GM12878 (cell line): Measurements from ENCODE around the gene GALNTL6. TPM values are rescaled to one million over a fixed set of nuclear protein-coding genes. Genes with fewer than 3 reads are reported as not detected.

Source experiments
- ATAC-seq: fragments of 200-7000 bp; cut with Tn5 transposase; 3 replicates; pipeline ENCODE4 v1.9.1; 2020; ENCODE audit warnings: mild to moderate bottlenecking, moderate library complexity
- BruUV-seq: library from RNA; stranded (reverse); fragments of 400-500 nt; replicated peaks from 2 replicates; lab custom pipeline; 2021; lab: Mats Ljungman, UMichigan
- CTCF ChIA-PET: fragments of 300-600 bp; sonication (Branson Sonifier 250); formaldehyde crosslinking; extraction: SDS; loops from one replicate; lab custom pipeline; 2021; ENCODE audit warnings: inconsistent platforms; lab: Yijun Ruan, JAX
- POLR2A ChIA-PET: fragments of 350-600 bp; formaldehyde crosslinking; extraction: SDS; loops from one replicate; lab custom pipeline; 2021; ENCODE audit warnings: inconsistent platforms; lab: Charles Lee
- RAD21 ChIA-PET: fragments of 300-600 bp; sonication (Branson Sonifier 250); formaldehyde crosslinking; loops from one replicate; lab custom pipeline; 2023; ENCODE audit warnings: antibody characterized with exemption; ENCODE audit not compliant: unreplicated experiment; lab: Charles Lee
- SMC1A ChIA-PET: fragments of 300-600 bp; sonication (Branson Sonifier 250); formaldehyde crosslinking; loops from one replicate; lab custom pipeline; 2023; ENCODE audit not compliant: unreplicated experiment, uncharacterized antibody; lab: Charles Lee
- DNase-seq: peaks from one replicate; pipeline ENCODE4 v3.0.0-alpha.2; 2011; ENCODE audit warnings: low read depth, low spot score
- FAIRE-seq: peaks from 3 replicates; lab custom pipeline; 2011; peaks lifted over from hg19 to GRCh38; lab: Jason Lieb, UNC
- H2AFZ ChIP-seq: 2 replicates; pipeline ENCODE4 v1.6.0; 2011; ENCODE audit warnings: low read depth, low read length, control low read depth; ENCODE audit not compliant: control insufficient read depth
- H3K27ac ChIP-seq: 2 replicates; pipeline ENCODE4 v1.5.1; 2011; ENCODE audit warnings: control low read depth; ENCODE audit not compliant: control insufficient read depth, insufficient read depth
- H3K27me3 ChIP-seq, 2 experiments: replicated peaks in 1 of 2; 2 replicates each; pipeline versions ENCODE4 v1.6.0 to v1.6.1; 2011; ENCODE audit warnings: low read length in 1 of 2; ENCODE audit not compliant: control insufficient read depth in 2 of 2, insufficient read depth in 2 of 2
- H3K36me3 ChIP-seq, 2 experiments: 2 replicates each; pipeline ENCODE4 v1.5.1; 2011; ENCODE audit warnings: low read length in 1 of 2; ENCODE audit not compliant: control insufficient read depth in 2 of 2, insufficient read depth in 2 of 2
- H3K4me1 ChIP-seq: 2 replicates; pipeline ENCODE4 v1.6.1; 2011; ENCODE audit warnings: mild to moderate bottlenecking, low read length, moderate library complexity, mixed read lengths; ENCODE audit not compliant: control insufficient read depth, insufficient read depth
- H3K4me2 ChIP-seq: 2 replicates; pipeline ENCODE4 v1.6.0; 2011; ENCODE audit warnings: control low read depth; ENCODE audit not compliant: control insufficient read depth, insufficient read depth
- H3K4me3 ChIP-seq: fragments of 200-600 bp; sonication (generic); 2 replicates; pipeline ENCODE4 v1.5.1; 2016
- H3K79me2 ChIP-seq: 2 replicates; pipeline ENCODE4 v1.6.0; 2011; ENCODE audit warnings: low read length; ENCODE audit not compliant: control insufficient read depth, insufficient read depth
- H3K9ac ChIP-seq: 2 replicates; pipeline ENCODE4 v1.8.0; 2011; ENCODE audit warnings: low read length, control low read depth, mixed read lengths; ENCODE audit not compliant: control insufficient read depth, insufficient read depth
- H3K9me3 ChIP-seq: replicated peaks from 3 replicates; pipeline ENCODE4 v1.5.1; 2011; ENCODE audit warnings: mild to moderate bottlenecking, low read length; ENCODE audit not compliant: control insufficient read depth, insufficient read depth
- H4K20me1 ChIP-seq: 2 replicates; pipeline ENCODE4 v1.6.0; 2011; ENCODE audit not compliant: control insufficient read depth, insufficient read depth
- CHD2 ChIP-seq: IDR thresholded peaks from 2 replicates; pipeline ENCODE4 v1.6.1; 2011; ENCODE audit warnings: low read depth, low read length, improper control_type of control experiment, borderline replicate concordance
- CREM ChIP-seq: IDR thresholded peaks from 2 replicates; pipeline ENCODE4 v1.6.1; 2014; ENCODE audit warnings: antibody characterized with exemption, low read depth
- MYB ChIP-seq: fragments of 150-350 bp; IDR thresholded peaks from 2 replicates; pipeline ENCODE4 v1.6.1; 2014; ENCODE audit warnings: mild to moderate bottlenecking, low read depth, low read length, borderline replicate concordance
- NR2C1 ChIP-seq: fragments of 450-650 bp; IDR thresholded peaks from 2 replicates; pipeline ENCODE4 v1.6.1; 2017; ENCODE audit warnings: antibody characterized with exemption, mild to moderate bottlenecking, moderate library complexity
- RELB ChIP-seq: fragments of 450-650 bp; IDR thresholded peaks from 2 replicates; pipeline ENCODE4 v1.6.1; 2017; ENCODE audit warnings: low read depth, mild to moderate bottlenecking, moderate library complexity
- SIN3A ChIP-seq: IDR thresholded peaks from 2 replicates; pipeline ENCODE4 v1.6.1; 2012; ENCODE audit warnings: low read depth, low read length, improper control_type of control experiment
- SIX5 ChIP-seq: IDR thresholded peaks from 2 replicates; pipeline ENCODE4 v1.6.1; 2011; ENCODE audit warnings: mild to moderate bottlenecking, low read depth, low read length, moderate library complexity; ENCODE audit not compliant: severe bottlenecking
- SMAD1 ChIP-seq: fragments of 450-650 bp; IDR thresholded peaks from 2 replicates; pipeline ENCODE4 v1.6.1; 2018; ENCODE audit warnings: mild to moderate bottlenecking, low read depth; ENCODE audit not compliant: partially characterized antibody
- TARDBP ChIP-seq: IDR thresholded peaks from 2 replicates; pipeline ENCODE4 v1.6.1; 2016; ENCODE audit warnings: borderline replicate concordance
- ZNF217 ChIP-seq: fragments of 450-650 bp; IDR thresholded peaks from 2 replicates; pipeline ENCODE4 v1.6.1; 2017; ENCODE audit warnings: antibody characterized with exemption, mild to moderate bottlenecking
- WGBS: methylation state at CpG from one replicate; pipeline ENCODE4 v1.1.6; 2016; ENCODE audit warnings: low lambda C conversion rate; ENCODE audit not compliant: insufficient replicate concordance, insufficient coverage; ENCODE audit errors: missing lambda C conversion rate; 5-methylcytosine and 5-hydroxymethylcytosine counted together
- in situ Hi-C: fragments of 300-500 bp; cut with MboI; formaldehyde crosslinking; loops from 9 replicates; pipeline ENCODE4 v1.14.3; 2018; ENCODE audit warnings: mixed read lengths
- intact Hi-C: fragments of 100-400 bp; cut with micrococcal nuclease; formaldehyde crosslinking; loops from one replicate; pipeline ENCODE4 v1.14.2; 2022; ENCODE audit not compliant: unreplicated experiment
- polyA plus RNA-seq, 11 experiments: library from polyadenylated mRNA; depleted of rRNA in 4 of 11; unstranded in 6 of 11; stranded (reverse) in 5 of 11; fragments of >200 nt; fragmentation: Nextera tagmentation in 4 of 11; fragmentation: Illumina TruSeq in 1 of 11; extraction: Ambion mirVana in 4 of 11; extraction: Trizol in 1 of 11; gene quantifications; 1 replicate in 1 of 11; 2 replicates in 10 of 11; pipeline versions ENCODE4 v1.2.1 to v1.2.3, GENCODE V29; 2011 to 2016; ENCODE audit warnings: inconsistent platforms in 2 of 11, missing spikeins in 2 of 11, low read depth in 1 of 11
- total RNA-seq, 4 experiments: library from RNA; depleted of rRNA in 3 of 4; stranded (reverse); fragments of >200 nt in 3 of 4; fragmentation: Illumina TruSeq in 1 of 4; extraction: Trizol in 1 of 4; gene quantifications; 2 replicates each; pipeline versions ENCODE4 v1.2.1 to v1.2.3, GENCODE V29; 2013 to 2021
- TF ChIP-seq, protein P1 (sequence below): IDR thresholded peaks from 2 replicates; pipeline ENCODE4 v1.6.1; 2011; ENCODE audit warnings: mild to moderate bottlenecking, low read depth, low read length, moderate library complexity; ENCODE audit not compliant: insufficient replicate concordance
- TF ChIP-seq, protein P2 (sequence below): fragments of 450-650 bp; formaldehyde crosslinking; IDR thresholded peaks from 2 replicates; pipeline ENCODE4 v1.4.0; 2022; ENCODE audit warnings: mild to moderate bottlenecking, moderate library complexity

GALNTL6 gene
- total and polyA plus RNA-seq, 10 of the 15 experiments (the other 5 are each of a cell fraction or from before 2014, with no cell fraction given), result 0.01 to 0.29 TPM; not detected in 8

- CTCF ChIA-PET, result interaction anchor here (0.9 to 1.0 kb wide), 2 partner anchors 9 to 32 kb away, joined by 3 to 5 read pairs; no protein-coding TSS in a partner anchor
- SMC1A ChIA-PET, result interaction anchor here (0.7 kb wide), 1 partner anchor 238 kb away, joined by 3 read pairs; no protein-coding TSS in a partner anchor
- no peak for ATAC-seq
- no peak overlapping the region for H3K4me3 ChIP-seq
- POLR2A ChIA-PET, result no interaction called here
- no peaks in the 10 kb centered on the region for H3K9me3 ChIP-seq
- H4K20me1 ChIP-seq, result no peaks in the 10 kb centered on the region
- H3K36me3 ChIP-seq, result no peaks in the 10 kb centered on the region
- no peak overlapping the region for H3K9ac ChIP-seq
- no peaks in the 10 kb centered on the region for H3K27me3 ChIP-seq
- in situ Hi-C loops, result no loop called here
- intact Hi-C loops, result no loop called here
- H3K4me2 ChIP-seq, result no peak overlapping the region
- 21% methylated on average over 2 of the region's 2 CpGs for WGBS
- TF ChIP-seq, protein P1, sequence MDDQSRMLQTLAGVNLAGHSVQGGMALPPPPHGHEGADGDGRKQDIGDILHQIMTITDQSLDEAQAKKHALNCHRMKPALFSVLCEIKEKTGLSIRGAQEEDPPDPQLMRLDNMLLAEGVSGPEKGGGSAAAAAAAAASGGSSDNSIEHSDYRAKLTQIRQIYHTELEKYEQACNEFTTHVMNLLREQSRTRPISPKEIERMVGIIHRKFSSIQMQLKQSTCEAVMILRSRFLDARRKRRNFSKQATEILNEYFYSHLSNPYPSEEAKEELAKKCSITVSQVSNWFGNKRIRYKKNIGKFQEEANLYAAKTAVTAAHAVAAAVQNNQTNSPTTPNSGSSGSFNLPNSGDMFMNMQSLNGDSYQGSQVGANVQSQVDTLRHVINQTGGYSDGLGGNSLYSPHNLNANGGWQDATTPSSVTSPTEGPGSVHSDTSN, result no peak
- TF ChIP-seq SMAD1 (no peak), CHD2 (no peak), NR2C1 (no peak), ZNF217 (no peak), TARDBP (no peak), CREM (no peak), SIX5 (no peak), MYB (no peak), RELB (no peak), SIN3A (no peak)
- TF ChIP-seq, protein P2, sequence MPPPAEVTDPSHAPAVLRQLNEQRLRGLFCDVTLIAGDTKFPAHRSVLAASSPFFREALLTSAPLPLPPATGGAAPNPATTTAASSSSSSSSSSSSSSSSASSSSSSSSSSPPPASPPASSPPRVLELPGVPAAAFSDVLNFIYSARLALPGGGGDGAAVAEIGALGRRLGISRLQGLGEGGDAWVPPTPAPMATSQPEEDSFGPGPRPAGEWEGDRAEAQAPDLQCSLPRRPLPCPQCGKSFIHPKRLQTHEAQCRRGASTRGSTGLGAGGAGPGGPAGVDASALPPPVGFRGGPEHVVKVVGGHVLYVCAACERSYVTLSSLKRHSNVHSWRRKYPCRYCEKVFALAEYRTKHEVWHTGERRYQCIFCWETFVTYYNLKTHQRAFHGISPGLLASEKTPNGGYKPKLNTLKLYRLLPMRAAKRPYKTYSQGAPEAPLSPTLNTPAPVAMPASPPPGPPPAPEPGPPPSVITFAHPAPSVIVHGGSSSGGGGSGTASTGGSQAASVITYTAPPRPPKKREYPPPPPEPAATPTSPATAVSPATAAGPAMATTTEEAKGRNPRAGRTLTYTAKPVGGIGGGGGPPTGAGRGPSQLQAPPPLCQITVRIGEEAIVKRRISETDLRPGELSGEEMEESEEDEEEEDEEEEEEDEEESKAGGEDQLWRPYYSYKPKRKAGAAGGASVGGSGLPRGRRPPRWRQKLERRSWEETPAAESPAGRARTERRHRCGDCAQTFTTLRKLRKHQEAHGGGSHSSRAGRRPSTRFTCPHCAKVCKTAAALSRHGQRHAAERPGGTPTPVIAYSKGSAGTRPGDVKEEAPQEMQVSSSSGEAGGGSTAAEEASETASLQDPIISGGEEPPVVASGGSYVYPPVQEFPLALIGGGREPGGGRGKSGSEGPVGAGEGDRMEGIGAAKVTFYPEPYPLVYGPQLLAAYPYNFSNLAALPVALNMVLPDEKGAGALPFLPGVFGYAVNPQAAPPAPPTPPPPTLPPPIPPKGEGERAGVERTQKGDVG (CRISPR knock-in tag), result no peak
- no peak overlapping the region for H2AFZ ChIP-seq
- RAD21 ChIA-PET, result no interaction called here
- no peak for FAIRE-seq
- DNase-seq, result no peak
- no TSS peak for BruUV-seq
- no peaks in the 10 kb centered on the region for H3K4me1 ChIP-seq
- H3K27ac ChIP-seq, result no peak overlapping the region
- no peaks in the 10 kb centered on the region for H3K79me2 ChIP-seq
These were observed 667.3 kb downstream of the GALNTL6 start for GRCh38 chr4:172480471-172480870.
